Fibroblast of lung (primary cell): ENCODE data around the gene EMC10.

ENCODE experiments used
- EZH2 ChIP-seq: IDR thresholded peaks from 2 replicates; pipeline ENCODE4 v1.5.1; 2012; ENCODE audit warnings: low read length, control low read depth, mild to moderate bottlenecking; ENCODE audit errors: missing control alignments
- TF ChIP-seq, protein P1 (sequence below), 2 donors: IDR thresholded peaks in 1 of 2; conservative IDR thresholded peaks in 1 of 2; 1 replicate in 1 of 2; 2 replicates in 1 of 2; pipeline ENCODE4 v1.5.1; 2011 to 2012; ENCODE audit warnings: low read length in 2 of 2, control low read depth in 1 of 2, inconsistent platforms in 1 of 2, low read depth in 1 of 2, mild to moderate bottlenecking in 1 of 2

DNA sequence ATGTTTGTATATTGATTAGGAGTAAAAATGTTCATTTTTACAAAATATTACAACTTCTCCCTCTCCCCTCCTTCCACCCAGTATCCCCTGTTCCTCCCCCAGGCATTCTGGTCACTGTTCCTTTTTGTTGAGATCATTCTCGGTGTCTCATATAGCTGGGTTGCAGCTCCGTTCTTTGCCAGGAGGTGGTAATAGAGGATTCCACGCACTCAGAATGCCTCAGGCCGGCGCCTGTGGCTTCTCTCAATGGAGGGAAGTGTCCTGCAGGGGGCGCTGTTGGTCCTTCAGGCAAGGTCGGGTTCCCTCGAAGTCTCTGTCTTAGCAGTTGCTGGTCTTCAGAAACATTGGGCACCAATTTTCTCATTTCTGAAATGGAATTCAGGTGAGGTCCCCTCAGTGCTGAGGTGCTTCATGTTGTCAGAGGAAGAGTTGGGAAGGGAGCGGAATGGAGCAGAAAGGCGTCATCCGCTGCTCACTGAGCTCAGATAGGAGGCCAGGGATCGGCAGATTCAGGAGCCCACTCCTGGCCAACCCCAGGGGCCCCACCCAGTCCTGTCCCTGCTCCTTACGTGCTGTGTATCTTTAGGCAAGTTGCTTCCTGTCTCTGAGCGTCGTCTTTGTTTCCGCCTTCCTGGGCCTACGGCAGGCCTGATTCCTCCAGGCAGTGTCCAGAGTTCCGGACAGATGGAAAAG lies 10.7 kb downstream of the EMC10 start:
- TF ChIP-seq, protein P1, sequence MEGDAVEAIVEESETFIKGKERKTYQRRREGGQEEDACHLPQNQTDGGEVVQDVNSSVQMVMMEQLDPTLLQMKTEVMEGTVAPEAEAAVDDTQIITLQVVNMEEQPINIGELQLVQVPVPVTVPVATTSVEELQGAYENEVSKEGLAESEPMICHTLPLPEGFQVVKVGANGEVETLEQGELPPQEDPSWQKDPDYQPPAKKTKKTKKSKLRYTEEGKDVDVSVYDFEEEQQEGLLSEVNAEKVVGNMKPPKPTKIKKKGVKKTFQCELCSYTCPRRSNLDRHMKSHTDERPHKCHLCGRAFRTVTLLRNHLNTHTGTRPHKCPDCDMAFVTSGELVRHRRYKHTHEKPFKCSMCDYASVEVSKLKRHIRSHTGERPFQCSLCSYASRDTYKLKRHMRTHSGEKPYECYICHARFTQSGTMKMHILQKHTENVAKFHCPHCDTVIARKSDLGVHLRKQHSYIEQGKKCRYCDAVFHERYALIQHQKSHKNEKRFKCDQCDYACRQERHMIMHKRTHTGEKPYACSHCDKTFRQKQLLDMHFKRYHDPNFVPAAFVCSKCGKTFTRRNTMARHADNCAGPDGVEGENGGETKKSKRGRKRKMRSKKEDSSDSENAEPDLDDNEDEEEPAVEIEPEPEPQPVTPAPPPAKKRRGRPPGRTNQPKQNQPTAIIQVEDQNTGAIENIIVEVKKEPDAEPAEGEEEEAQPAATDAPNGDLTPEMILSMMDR (conservative IDR thresholded peaks at IDR 0.05 in 1 of 2, IDR thresholded peaks at IDR 0.05 in 1 of 2; ENCODE audit: low read depth in 1 of 2, low read length in 2 of 2) = peak; percentile 38 to 58
- no peak for TF ChIP-seq EZH2
